Measurements from ENCODE around the gene GAREM2. TPM values are rescaled to one million over a fixed set of nuclear protein-coding genes. Genes with fewer than 3 reads are reported as not detected.

The GAREM2 gene
- under 0.01 and 0.13 TPM in 2 replicates for total RNA-seq

- H3K27me3 ChIP-seq (ENCODE audit: control insufficient read depth, insufficient read depth, low read length), result peaks cover 11% of the 10 kb centered on the region
- DNase-seq (ENCODE audit: low read depth), result no peak
- H3K36me3 ChIP-seq (ENCODE audit: control insufficient read depth, insufficient read depth, low read length), result no peaks in the 10 kb centered on the region
- TF ChIP-seq CTCF (IDR thresholded peaks at IDR 0.05; ENCODE audit: insufficient read depth, low read length, severe bottlenecking), result no peak
- FAIRE-seq, result no peak
- H3K4me3 ChIP-seq (ENCODE audit: low read depth, low read length), result peak within 1 kb of the TSS; percentile 25
Observed at GRCh38 chr2:26172871-26173775, at the start of gene GAREM2. Gene GAREM2 (plus strand): TSS chr2:26173088. CDS start chr2:26173221, 133 bp downstream.

DNA sequence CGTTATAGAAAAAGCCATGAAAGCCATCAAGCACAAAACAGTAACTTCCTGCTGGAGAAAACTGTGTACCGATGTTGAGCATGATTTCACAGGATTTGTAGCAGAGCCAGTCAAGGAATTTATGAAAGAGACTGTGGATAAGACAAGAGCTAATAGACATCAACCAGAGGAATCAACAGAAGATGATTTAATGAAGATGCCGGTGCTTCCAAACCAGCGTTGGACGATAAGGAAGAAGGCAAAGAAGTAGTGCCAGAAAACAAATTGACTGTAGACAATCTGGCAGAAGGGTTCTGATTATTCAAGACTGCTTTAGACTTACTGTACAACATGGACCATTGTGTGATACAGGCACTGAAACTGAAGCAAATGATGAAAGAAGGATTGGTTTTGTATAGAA lies 49.5 kb upstream of the GAREM2 start:
- Histone ChIP-seq H3K36me3 (ENCODE audit: control insufficient read depth, insufficient read depth, low read length) (peaks cover 6% of the 10 kb centered on the region), H3K4me3 (ENCODE audit: low read depth, low read length) (no peak overlapping the region), H3K27me3 (ENCODE audit: control insufficient read depth, insufficient read depth, low read length) (no peaks in the 10 kb centered on the region)
- DNase-seq (ENCODE audit: low read depth), result no peak
- FAIRE-seq, result no peak
- TF ChIP-seq CTCF (IDR thresholded peaks at IDR 0.05; ENCODE audit: insufficient read depth, low read length, severe bottlenecking), result no peak

DNA sequence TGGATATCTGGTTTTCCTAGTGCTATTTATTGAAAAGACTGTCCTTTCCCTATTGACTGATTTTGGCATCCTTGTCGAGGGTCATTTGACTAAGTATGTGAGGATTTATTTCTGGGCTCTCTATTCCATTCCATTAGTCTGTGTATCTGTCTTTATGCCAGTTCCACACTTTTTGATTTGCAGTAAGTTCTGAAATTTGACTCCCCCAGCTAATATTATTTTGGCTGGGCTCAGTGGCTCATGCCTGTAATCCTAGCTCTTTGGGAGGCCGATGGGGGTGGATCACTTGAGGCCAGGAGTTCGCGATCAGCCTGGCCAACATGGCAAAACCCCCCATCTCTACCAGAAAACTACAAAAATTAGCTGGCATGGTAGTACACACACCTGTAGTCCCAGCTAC lies 46.8 kb upstream of the GAREM2 start:
- Histone ChIP-seq H3K36me3 (ENCODE audit: control insufficient read depth, insufficient read depth, low read length) (peaks cover 10% of the 10 kb centered on the region), H3K4me3 (ENCODE audit: low read depth, low read length) (no peak overlapping the region), H3K27me3 (ENCODE audit: control insufficient read depth, insufficient read depth, low read length) (no peaks in the 10 kb centered on the region)
- DNase-seq (ENCODE audit: low read depth), result no peak
- no peak for TF ChIP-seq CTCF (IDR thresholded peaks at IDR 0.05; ENCODE audit: insufficient read depth, low read length, severe bottlenecking)
- no peak for FAIRE-seq

- no peak for TF ChIP-seq CTCF (IDR thresholded peaks at IDR 0.05; ENCODE audit: insufficient read depth, low read length, severe bottlenecking)
- Histone ChIP-seq H3K4me3 (ENCODE audit: low read depth, low read length) (no peak overlapping the region), H3K36me3 (ENCODE audit: control insufficient read depth, insufficient read depth, low read length) (peaks cover 12% of the 10 kb centered on the region), H3K27me3 (ENCODE audit: control insufficient read depth, insufficient read depth, low read length) (no peaks in the 10 kb centered on the region)
- DNase-seq (ENCODE audit: low read depth) (no peak), FAIRE-seq (no peak)
Observed at GRCh38 chr2:26128176-26128575, 44.7 kb upstream of the GAREM2 start.

- Histone ChIP-seq H3K36me3 (ENCODE audit: control insufficient read depth, insufficient read depth, low read length) (peaks cover 15% of the 10 kb centered on the region), H3K4me3 (ENCODE audit: low read depth, low read length) (no peak overlapping the region), H3K27me3 (ENCODE audit: control insufficient read depth, insufficient read depth, low read length) (no peaks in the 10 kb centered on the region)
- FAIRE-seq (no peak), DNase-seq (ENCODE audit: low read depth) (no peak)
- no peak for TF ChIP-seq CTCF (IDR thresholded peaks at IDR 0.05; ENCODE audit: insufficient read depth, low read length, severe bottlenecking)
Observed at GRCh38 chr2:26130763-26131162, 42.1 kb upstream of the GAREM2 start.

Measured in bronchial epithelial cell (primary cell).